ENCODE data around the gene RFT1. TPM values are rescaled to one million over a fixed set of nuclear protein-coding genes. Genes with fewer than 3 reads are reported as not detected.

RFT1 gene
- total RNA-seq, 4 donors from 2014 or later, result 8.3 to 19.7 (median 10.2) TPM

DNA sequence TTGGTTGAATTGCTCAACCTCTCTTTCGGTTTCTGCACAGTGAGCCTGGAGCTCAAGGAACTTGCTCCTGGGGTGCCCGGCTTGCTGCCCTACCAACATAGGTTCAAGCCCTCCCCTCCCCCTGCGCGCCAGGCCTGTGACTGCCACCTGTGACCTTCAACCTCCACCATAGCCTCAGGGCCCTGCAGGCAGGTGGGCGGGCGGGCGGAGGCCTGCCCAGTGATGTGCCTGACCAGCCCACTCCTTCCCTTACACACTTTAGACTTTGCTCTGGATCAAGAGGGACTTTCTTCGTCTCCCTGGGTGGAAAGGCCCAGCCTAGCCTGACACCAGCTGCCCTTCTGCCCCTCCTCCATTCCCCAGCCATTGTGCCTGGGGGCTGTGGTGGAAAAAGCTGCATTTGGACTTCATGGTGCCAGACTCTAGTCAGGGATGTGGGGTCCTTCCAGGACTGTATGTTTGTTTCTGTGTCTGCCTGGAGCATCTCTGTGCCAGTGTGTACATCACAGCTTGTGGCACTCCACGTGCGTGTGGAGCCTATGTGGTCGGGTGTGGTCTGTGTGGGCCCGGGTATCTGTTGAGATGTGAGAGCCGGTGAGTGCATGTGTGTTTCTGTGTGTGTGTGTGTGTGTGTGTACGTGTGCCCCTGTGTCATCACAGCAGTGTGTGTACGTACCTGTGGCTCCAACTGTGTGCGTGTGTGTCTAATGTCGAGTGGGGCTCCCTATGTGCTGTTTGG lies 40.3 kb upstream of the RFT1 start:
- H3K4me1 ChIP-seq, result peaks cover 60% of the 10 kb centered on the region
- WGBS, result 78% methylated on average over 14 of the region's 17 CpGs
- no peak for DNase-seq (ENCODE audit: low spot score in 2 of 2)

GRCh38 chr3:53169832-53170324 lies 39.6 kb upstream of the RFT1 start:
- H3K4me1 ChIP-seq, result peaks cover 66% of the 10 kb centered on the region
- H3K27ac ChIP-seq, result peak overlapping the region; percentile 8
- H3K36me3 ChIP-seq, result peaks cover 14% of the 10 kb centered on the region

More for the DNA sequence above, 40.3 kb upstream of the RFT1 start:
- H3K36me3 ChIP-seq, result peaks cover 15% of the 10 kb centered on the region
- TF ChIP-seq EP300 (IDR thresholded peaks at IDR 0.05), result no peak
- H3K27me3 ChIP-seq, result no peaks in the 10 kb centered on the region
- no peak overlapping the region for H3K27ac ChIP-seq
- no peak overlapping the region for H3K4me3 ChIP-seq
- no peaks in the 10 kb centered on the region for H3K9me3 ChIP-seq

DNA sequence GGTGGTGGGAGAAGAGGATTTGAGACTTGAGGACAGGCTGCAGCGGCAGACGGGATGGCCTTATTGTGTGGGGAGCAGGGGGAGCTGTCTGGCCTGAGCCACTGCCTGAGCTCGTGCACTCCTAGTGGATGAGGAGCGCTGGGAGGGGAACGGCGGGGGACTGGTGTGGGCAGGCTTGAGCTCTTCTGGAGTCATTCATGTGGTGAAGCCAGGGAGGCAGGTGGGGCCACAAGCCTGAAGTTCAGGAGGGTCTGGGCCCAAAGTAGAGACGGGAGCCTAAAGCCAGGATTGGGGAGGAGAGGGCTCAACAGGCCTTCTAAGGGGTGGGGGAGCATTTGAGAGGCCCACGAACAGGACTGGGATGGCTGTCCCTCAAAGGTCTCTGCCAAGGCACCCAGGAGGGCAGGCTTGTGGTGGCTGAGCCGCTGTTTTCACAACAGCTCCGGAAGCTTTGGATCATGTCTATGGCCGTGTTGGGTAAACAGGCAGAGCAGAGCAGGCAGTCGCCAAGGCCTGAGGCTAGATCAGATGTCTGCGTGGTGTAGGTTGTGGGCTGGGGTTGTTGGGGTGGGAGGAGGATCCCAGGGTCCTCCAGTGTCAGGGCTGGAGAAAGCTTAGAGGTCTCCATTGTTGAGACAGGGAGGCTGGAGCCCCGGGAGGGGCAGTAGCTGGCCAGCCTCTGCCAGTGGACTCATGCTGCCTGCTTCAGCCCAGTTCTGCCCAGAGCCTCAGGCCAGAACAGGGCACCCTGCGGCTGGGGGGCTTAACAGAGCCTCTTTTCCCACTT lies 39.0 kb upstream of the RFT1 start:
- Histone ChIP-seq H3K4me3 (peak overlapping the region; percentile 13), H3K27ac (peak overlapping the region; percentile 8), H3K9me3 (no peaks in the 10 kb centered on the region), H3K36me3 (peaks cover 13% of the 10 kb centered on the region), H3K27me3 (no peaks in the 10 kb centered on the region), H3K4me1 (peaks cover 71% of the 10 kb centered on the region)
- 66% methylated on average over 12 of the region's 15 CpGs for WGBS
- TF ChIP-seq POLR2AphosphoS5 (IDR thresholded peaks at IDR 0.05), result no peak
- TF ChIP-seq, protein P1, sequence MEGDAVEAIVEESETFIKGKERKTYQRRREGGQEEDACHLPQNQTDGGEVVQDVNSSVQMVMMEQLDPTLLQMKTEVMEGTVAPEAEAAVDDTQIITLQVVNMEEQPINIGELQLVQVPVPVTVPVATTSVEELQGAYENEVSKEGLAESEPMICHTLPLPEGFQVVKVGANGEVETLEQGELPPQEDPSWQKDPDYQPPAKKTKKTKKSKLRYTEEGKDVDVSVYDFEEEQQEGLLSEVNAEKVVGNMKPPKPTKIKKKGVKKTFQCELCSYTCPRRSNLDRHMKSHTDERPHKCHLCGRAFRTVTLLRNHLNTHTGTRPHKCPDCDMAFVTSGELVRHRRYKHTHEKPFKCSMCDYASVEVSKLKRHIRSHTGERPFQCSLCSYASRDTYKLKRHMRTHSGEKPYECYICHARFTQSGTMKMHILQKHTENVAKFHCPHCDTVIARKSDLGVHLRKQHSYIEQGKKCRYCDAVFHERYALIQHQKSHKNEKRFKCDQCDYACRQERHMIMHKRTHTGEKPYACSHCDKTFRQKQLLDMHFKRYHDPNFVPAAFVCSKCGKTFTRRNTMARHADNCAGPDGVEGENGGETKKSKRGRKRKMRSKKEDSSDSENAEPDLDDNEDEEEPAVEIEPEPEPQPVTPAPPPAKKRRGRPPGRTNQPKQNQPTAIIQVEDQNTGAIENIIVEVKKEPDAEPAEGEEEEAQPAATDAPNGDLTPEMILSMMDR (IDR thresholded peaks at IDR 0.05), result no peak
- TF ChIP-seq EP300 (IDR thresholded peaks at IDR 0.05), result no peak
- TF ChIP-seq POLR2A (IDR thresholded peaks at IDR 0.05), result no peak
- DNase-seq (ENCODE audit: low spot score in 2 of 2), result no peak

More at GRCh38 chr3:53169832-53170324, 39.6 kb upstream of the RFT1 start:
- WGBS, result 80% methylated on average over 2 of the region's 9 CpGs
- H3K4me3 ChIP-seq, result no peak overlapping the region
- TF ChIP-seq POLR2AphosphoS5 (IDR thresholded peaks at IDR 0.05), result no peak
- TF ChIP-seq, protein P1 (IDR thresholded peaks at IDR 0.05), result no peak
- TF ChIP-seq EP300 (IDR thresholded peaks at IDR 0.05), result no peak
- TF ChIP-seq POLR2A (IDR thresholded peaks at IDR 0.05), result no peak
- DNase-seq (ENCODE audit: low spot score in 2 of 2), result no peak
- H3K27me3 ChIP-seq, result no peaks in the 10 kb centered on the region
- no peaks in the 10 kb centered on the region for H3K9me3 ChIP-seq

GRCh38 chr3:53168175-53168923 lies 38.1 kb upstream of the RFT1 start:
- TF ChIP-seq, protein P1 (IDR thresholded peaks at IDR 0.05), result no peak
- TF ChIP-seq EP300 (IDR thresholded peaks at IDR 0.05), result no peak
- no peak for TF ChIP-seq POLR2A (IDR thresholded peaks at IDR 0.05)
- no peak for TF ChIP-seq POLR2AphosphoS5 (IDR thresholded peaks at IDR 0.05)
- no peaks in the 10 kb centered on the region for H3K9me3 ChIP-seq
- no peaks in the 10 kb centered on the region for H3K27me3 ChIP-seq
- H3K4me1 ChIP-seq, result peaks cover 80% of the 10 kb centered on the region
- H3K27ac ChIP-seq, result no peak overlapping the region
- WGBS, result 86% methylated on average over 15 of the region's 15 CpGs
- no peak overlapping the region for H3K4me3 ChIP-seq
- no peak for DNase-seq (ENCODE audit: low spot score in 2 of 2)
- H3K36me3 ChIP-seq, result peaks cover 4% of the 10 kb centered on the region

DNA sequence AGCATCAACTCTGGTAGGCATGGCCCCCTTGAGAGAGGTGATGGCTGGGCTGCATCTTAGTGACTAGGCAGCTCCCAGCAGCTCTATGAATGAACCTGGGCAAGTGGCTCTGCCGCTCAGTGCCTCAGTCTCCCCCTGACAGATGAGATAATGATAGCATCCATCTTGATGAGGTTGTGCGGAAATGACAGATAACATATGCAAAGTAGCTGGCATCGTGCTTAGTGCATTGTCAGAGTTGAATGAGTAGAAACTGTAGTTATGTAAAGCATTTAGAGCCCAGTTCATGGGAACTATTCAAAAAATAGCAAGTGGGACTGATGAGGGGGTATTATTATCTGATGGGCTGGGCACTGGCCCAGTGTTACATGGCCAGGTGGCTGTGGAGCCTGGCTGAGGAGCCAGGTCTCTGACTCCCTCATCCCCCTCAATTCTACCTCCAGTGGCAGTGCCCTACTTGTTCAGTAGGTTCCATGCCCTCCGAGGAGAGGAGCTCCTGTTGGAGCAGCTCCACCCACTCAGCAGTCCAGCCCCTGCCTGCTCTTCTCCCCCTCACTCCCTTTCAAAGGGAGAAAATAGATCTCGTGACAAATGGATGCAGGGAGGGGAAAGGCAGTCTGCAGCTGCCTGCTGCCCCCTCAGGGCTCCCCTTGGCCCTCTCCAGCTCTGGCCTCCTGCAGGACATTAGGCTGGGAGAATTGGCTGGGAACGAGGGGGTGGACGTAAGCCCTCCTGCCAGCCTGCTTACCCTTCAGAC lies 37.4 kb upstream of the RFT1 start:
- Histone ChIP-seq H3K9me3 (no peaks in the 10 kb centered on the region), H3K27ac (no peak overlapping the region), H3K27me3 (no peaks in the 10 kb centered on the region), H3K4me1 (peaks cover 86% of the 10 kb centered on the region), H3K36me3 (no peaks in the 10 kb centered on the region), H3K4me3 (no peak overlapping the region)
- TF ChIP-seq EP300 (IDR thresholded peaks at IDR 0.05) (no peak), POLR2AphosphoS5 (IDR thresholded peaks at IDR 0.05) (no peak), POLR2A (IDR thresholded peaks at IDR 0.05) (no peak)
- TF ChIP-seq, protein P1 (IDR thresholded peaks at IDR 0.05), result no peak
- no peak for DNase-seq (ENCODE audit: low spot score in 2 of 2)
- 71% methylated on average over 7 of the region's 7 CpGs for WGBS
